Stimulated activated memory B cell treated with anti-CD40 and anti-IgM and Interleukin-4, amounts not matched to agents 10 μg/mL and 1 μg/mL and 100 μg/mL, for 72 hours (primary cell): ENCODE results near the gene NAIF1.
A peak's percentile ranks its signal among the peaks of the same experiment; 100 is the strongest.
"Not testable (repeated sequence)": the region's sequence is repeated elsewhere in the genome, so short reads cannot be mapped to it uniquely, and the experiment has no call there.

Experiments used
- ATAC-seq: fragments of 150-1000 bp; cut with Tn5 transposase; 2 replicates; pipeline ENCODE4 v1.10.0; 2021
- H3K27ac Mint-ChIP-seq: one replicate; pipeline ENCODE4 v1.8.0; 2022; ENCODE audit warnings: mild to moderate bottlenecking, mixed read lengths
- H3K27me3 Mint-ChIP-seq: one replicate; pipeline ENCODE4 v1.8.0; 2022; ENCODE audit warnings: mixed read lengths
- H3K36me3 Mint-ChIP-seq: one replicate; pipeline ENCODE4 v1.8.0; 2022; ENCODE audit warnings: mixed read lengths
- H3K4me1 Mint-ChIP-seq: one replicate; pipeline ENCODE4 v1.8.0; 2022; ENCODE audit warnings: mixed read lengths
- H3K4me3 Mint-ChIP-seq: one replicate; pipeline ENCODE4 v1.8.0; 2022; ENCODE audit warnings: mild to moderate bottlenecking, moderate library complexity, mixed read lengths
- H3K9me3 Mint-ChIP-seq: one replicate; pipeline ENCODE4 v1.8.0; 2022; ENCODE audit warnings: mixed read lengths

The NAIF1 gene

DNA sequence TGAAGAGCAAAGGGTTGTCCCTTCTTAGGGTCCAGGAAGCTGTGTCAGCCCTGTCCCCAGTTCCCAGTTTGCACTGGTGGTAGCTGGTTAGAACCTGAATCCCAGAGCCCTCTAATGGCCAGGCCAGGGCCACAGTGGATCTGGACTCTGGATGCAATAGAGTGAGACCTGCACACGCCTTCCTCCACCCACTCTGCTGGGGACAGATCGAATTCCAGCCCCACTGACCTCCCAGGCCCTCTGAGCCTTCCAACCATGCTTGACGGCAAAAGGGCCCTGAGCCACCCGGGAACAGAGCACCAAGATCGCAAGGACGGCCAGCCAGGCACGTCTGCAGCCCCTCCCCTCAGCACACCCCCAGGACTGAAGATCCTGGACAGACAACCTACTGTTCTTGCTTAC, 23.7 kb downstream of the NAIF1 start:
- H3K4me1 Mint-ChIP-seq, result peaks cover 14% of the 10 kb centered on the region
- no peak for ATAC-seq
- H3K36me3 Mint-ChIP-seq, result no peaks in the 10 kb centered on the region
- no peak overlapping the region for H3K4me3 Mint-ChIP-seq
- H3K9me3 Mint-ChIP-seq, result no peaks in the 10 kb centered on the region
- H3K27me3 Mint-ChIP-seq, result no peaks in the 10 kb centered on the region
- H3K27ac Mint-ChIP-seq, result no peak overlapping the region

DNA sequence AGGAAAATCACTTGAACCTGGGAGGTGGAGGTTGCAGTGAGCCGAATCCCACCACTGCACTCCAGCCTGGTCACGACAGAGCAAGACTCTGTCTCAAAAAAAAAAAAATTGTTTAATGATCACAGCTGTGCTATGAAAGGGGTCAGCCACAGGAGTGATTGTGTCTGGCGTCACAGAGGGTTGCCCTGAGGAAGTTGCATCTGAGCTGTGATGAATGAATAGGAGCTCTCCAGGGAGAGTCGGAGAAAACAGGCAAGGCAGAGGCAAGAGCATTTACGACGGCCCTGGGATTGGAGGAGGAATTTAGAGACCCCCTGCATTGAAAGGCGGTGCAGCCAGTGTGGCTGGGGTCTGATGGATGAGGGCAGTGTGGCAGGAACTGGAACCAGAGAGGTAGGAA, 25.1 kb downstream of the NAIF1 start:
- no peaks in the 10 kb centered on the region for H3K27me3 Mint-ChIP-seq
- H3K4me1 Mint-ChIP-seq, result peaks cover 14% of the 10 kb centered on the region
- H3K27ac Mint-ChIP-seq, result peak overlapping the region; percentile 36
- no peaks in the 10 kb centered on the region for H3K36me3 Mint-ChIP-seq
- no peak overlapping the region for H3K4me3 Mint-ChIP-seq
- no peak for ATAC-seq
- H3K9me3 Mint-ChIP-seq, result no peaks in the 10 kb centered on the region

DNA sequence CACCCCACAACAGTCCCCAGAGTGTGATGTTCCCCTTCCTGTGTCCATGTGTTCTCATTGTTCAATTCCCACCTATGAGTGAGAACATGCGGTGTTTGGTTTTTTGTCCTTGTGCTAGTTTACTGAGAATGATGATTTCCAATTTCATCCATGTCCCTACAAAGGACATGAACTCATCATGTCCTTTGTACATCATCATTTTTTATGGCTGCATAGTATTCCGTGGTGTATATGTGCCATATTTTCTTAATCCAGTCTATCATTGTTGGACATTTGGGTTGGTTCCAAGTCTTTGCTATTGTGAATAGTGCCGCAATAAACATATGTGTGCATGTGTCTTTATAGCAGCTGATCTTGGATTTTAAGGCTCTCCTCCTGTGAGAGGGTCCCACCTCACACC, 26.3 kb downstream of the NAIF1 start:
- not testable (repeated sequence) for H3K4me3 Mint-ChIP-seq

DNA sequence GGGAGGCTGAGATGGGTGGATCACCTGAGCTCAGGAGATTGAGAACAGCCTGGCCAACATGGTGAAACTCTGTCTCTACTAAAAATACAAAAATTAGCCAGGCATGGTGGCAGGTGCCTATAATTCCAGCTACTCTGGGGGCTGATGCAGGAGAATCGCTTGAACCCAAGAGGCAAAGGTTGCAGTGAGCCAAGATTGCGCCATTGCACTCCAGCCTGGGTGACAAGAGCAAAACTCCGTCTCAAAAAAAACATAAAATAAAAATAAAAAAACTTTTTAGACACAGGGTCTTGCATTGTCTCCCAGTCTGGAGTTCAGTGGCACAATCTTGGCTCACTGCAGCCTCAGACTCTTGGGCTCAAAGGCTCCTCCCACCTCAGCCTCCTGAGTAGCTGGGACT, 30.6 kb downstream of the NAIF1 start:
- H3K27me3 Mint-ChIP-seq, H3K9me3 Mint-ChIP-seq, H3K4me3 Mint-ChIP-seq, ATAC-seq, H3K36me3 Mint-ChIP-seq, H3K27ac Mint-ChIP-seq: not testable (repeated sequence)
- peaks cover 28% of the 10 kb centered on the region for H3K4me1 Mint-ChIP-seq

More for the DNA sequence above, 26.3 kb downstream of the NAIF1 start:
- H3K9me3 Mint-ChIP-seq, H3K36me3 Mint-ChIP-seq, H3K27ac Mint-ChIP-seq, H3K27me3 Mint-ChIP-seq, ATAC-seq: not testable (repeated sequence)
- H3K4me1 Mint-ChIP-seq, result peaks cover 14% of the 10 kb centered on the region

DNA sequence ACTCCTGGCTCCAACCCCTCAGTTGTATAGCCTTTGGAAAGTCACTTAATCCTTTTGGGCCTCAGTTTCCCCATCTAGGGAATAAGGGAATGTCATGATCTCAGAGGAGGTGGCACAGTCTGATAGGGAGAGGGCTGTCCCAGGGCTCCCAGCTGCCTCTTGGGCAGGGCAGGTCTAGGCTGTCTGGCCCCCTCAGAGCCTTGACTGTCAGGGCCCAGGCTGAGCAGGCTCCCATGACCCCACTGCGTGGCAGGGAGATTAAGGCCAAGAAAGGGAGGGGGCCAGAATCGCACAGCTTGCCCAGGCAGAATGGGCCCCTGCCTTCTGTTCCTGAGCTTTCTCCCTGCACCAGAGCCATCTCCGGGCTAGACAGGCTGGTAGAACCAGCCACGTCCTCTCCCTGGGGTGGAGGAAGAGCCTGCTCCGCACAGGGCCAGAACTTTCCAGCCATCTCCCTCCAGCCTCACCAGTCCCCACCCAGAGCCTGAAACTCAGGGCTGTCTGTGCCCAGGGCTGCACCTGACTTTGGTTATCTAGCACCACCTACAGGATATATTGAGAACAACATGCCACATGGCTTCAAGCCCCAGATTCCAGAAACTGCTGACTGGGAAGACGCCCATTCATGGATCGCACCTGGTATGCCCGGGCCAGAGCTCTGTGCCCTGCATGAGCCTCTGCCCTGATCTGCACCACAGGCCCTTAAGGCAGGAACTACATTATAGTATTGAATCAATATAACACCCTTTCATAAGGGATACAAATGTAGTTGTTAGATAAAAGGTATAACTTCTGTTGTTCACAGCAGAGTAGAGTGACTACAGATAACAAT, 32.1 kb downstream of the NAIF1 start:
- no peaks in the 10 kb centered on the region for H3K9me3 Mint-ChIP-seq
- ATAC-seq, result peak; percentile 87
- H3K36me3 Mint-ChIP-seq, result no peaks in the 10 kb centered on the region
- H3K27ac Mint-ChIP-seq, result peak overlapping the region; percentile 87
- H3K4me1 Mint-ChIP-seq, result peaks cover 33% of the 10 kb centered on the region
- peak overlapping the region; percentile 21 for H3K4me3 Mint-ChIP-seq
- no peaks in the 10 kb centered on the region for H3K27me3 Mint-ChIP-seq

DNA sequence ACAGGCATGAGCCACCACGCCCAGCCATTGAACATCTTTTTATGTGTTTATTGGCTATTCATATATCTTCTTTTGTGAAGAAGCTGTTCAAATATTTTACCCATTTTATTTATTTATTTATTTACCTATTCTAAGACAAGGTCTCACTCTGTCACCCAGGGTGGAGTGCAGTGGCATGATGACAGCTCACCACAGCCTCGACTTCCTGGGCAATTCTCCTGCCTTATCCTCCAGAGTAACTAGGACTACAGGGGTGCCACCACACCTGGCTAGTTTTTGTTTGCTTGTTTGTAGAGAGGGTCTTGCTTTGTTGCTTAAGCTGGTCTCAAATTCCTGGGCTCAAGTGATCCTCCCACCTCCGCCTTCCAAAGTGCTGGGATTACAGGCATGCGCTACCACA, 33.5 kb downstream of the NAIF1 start:
- Mint-ChIP-seq H3K4me1 (peaks cover 39% of the 10 kb centered on the region), H3K4me3 (no peak overlapping the region), H3K9me3 (no peaks in the 10 kb centered on the region), H3K36me3 (no peaks in the 10 kb centered on the region), H3K27ac (peak overlapping the region; percentile 82), H3K27me3 (no peaks in the 10 kb centered on the region)
- no peak for ATAC-seq

DNA sequence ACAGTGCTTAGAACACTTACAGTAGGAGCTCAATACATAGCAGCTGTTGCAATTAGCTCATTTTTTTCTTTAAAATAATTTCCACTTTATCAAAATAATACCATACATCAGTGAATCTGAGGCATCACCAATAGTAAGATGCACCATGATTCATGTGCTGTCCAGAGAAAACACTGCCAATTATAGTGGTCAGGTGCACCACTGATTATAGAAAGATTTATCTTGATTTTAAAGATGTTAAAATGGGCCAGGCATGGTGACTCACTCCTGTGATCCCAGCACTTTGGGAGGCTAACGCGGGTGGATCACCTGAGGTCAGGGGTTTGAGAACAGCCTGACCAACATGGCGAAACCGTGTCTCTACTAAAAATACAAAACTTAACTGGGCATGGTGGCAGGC, 39.4 kb downstream of the NAIF1 start:
- Mint-ChIP-seq H3K9me3 (no peaks in the 10 kb centered on the region), H3K36me3 (no peaks in the 10 kb centered on the region), H3K4me3 (no peak overlapping the region), H3K27ac (peak overlapping the region; percentile 93), H3K27me3 (no peaks in the 10 kb centered on the region), H3K4me1 (peaks cover 69% of the 10 kb centered on the region)
- no peak for ATAC-seq

DNA sequence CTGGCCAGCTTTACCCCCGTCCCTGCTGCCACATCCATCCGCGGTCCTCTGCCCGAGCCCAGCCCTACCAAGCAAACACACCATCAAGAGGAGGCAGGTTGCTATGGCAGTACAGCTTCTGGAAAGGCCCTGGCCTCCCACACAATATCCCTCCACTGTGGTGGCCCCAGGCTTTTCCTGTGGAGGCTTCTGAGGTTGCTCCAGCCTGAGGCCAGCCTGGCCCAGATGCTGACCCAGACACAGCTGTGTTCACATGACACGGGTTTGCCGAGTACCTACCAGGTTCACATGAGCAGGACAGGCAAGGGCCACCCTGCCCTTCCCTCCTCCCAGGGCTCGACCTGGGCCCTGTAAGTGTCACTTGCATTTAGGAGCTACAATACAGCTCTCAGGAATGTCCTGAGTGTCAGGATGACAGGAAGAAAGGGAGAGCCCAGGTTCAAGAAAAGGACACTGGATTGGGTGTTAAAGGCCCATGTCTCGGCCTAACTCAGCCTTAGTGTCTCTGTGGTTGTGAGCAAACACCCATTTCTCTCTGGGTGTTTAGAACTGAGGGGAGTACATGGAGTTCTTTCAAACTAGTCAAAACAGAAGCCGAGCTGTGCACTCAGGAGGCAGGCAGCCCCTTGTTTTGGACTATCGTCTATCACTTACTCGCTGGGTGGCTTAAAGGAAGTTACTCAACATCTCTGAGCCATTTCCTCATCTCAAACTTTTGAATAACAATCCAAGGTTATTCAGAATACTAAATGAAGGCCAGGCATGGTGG, 40.2 kb downstream of the NAIF1 start:
- ATAC-seq, result peak; percentile 27
- Mint-ChIP-seq H3K4me1 (peaks cover 74% of the 10 kb centered on the region), H3K9me3 (no peaks in the 10 kb centered on the region), H3K27ac (peak overlapping the region; percentile 93), H3K36me3 (no peaks in the 10 kb centered on the region), H3K4me3 (peak overlapping the region; percentile 55), H3K27me3 (no peaks in the 10 kb centered on the region)

DNA sequence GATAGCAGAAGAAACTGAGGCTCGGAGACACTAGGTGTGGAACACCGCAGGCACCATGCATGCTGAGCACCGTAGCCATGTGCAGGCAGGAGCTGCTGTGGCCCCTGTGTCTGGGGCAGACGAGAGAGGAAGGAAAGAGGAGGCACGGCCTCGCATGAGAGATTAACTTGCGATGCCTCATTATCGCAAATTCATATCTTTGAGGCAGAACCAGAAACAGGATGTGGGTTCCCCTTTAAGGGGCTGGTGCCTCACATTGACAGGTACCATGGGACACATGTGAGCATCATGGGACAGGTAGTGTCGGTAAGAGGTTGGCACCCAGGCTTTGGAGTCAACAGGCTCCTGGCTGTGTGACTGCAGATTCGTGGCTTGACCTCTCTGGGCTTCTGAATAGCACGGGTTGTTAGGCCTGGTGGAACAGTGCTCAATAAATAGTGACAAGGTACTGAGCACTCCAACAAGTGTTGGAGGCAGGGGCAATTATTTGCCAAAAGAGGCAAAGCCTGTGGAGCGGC, 40.8 kb downstream of the NAIF1 start:
- Mint-ChIP-seq H3K4me3 (peak overlapping the region; percentile 55), H3K36me3 (no peaks in the 10 kb centered on the region), H3K27me3 (no peaks in the 10 kb centered on the region), H3K27ac (peak overlapping the region; percentile 93), H3K4me1 (peaks cover 78% of the 10 kb centered on the region), H3K9me3 (no peaks in the 10 kb centered on the region)
- ATAC-seq, result peak; percentile 93

DNA sequence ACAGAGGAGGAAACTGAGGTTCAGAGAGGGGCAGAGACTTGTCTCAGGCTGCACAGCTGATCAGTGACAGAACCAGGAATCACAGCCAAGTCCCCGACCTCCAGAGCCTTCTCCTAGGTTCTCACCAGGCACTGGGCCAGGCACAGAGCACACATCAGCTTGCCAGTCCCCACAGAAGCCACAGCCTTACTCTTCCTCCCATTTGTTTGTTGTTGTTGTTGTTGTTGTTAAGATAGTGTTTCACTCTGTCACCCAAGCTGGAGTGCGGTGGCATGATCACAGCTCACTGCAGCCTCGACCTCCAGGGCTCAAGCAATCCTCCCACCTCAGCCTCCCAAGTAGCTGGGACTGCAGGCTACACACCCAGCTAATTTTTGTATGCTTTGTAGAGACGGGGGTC, 41.4 kb downstream of the NAIF1 start:
- H3K36me3 Mint-ChIP-seq, result no peaks in the 10 kb centered on the region
- peak overlapping the region; percentile 55 for H3K4me3 Mint-ChIP-seq
- H3K9me3 Mint-ChIP-seq, result no peaks in the 10 kb centered on the region
- H3K4me1 Mint-ChIP-seq, result peaks cover 78% of the 10 kb centered on the region
- no peaks in the 10 kb centered on the region for H3K27me3 Mint-ChIP-seq
- peak overlapping the region; percentile 93 for H3K27ac Mint-ChIP-seq
- no peak for ATAC-seq

DNA sequence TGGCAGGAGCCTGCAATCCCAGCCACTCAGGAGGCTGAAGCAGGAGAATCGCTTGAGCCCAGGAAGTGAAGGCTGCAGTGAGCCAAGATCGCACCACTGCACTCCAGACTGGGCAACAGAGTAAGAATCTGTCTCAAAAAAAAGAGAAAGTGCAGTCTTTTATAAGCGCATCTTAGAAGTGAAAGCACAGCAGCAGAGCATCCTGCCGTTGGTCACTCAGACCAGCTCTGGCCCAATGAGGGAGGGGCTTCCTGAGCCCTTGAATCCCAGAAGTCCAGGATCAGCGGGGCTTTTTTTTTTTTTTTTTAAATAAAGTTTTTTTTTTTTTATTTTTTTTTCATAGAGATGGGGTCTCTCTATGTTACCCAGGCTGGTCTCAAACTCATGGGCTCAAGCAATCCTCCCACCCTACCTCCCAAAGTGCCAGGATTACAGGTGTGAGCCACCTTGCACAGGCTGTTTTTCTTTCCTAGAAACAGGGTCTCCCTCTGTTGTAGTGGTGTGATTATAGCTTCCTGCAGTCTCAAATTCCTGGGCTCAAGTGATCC, 42.3 kb downstream of the NAIF1 start:
- Mint-ChIP-seq H3K4me1 (peaks cover 78% of the 10 kb centered on the region), H3K9me3 (no peaks in the 10 kb centered on the region), H3K4me3 (no peak overlapping the region), H3K27ac (peak overlapping the region; percentile 93), H3K36me3 (no peaks in the 10 kb centered on the region), H3K27me3 (no peaks in the 10 kb centered on the region)
- ATAC-seq, result no peak

DNA sequence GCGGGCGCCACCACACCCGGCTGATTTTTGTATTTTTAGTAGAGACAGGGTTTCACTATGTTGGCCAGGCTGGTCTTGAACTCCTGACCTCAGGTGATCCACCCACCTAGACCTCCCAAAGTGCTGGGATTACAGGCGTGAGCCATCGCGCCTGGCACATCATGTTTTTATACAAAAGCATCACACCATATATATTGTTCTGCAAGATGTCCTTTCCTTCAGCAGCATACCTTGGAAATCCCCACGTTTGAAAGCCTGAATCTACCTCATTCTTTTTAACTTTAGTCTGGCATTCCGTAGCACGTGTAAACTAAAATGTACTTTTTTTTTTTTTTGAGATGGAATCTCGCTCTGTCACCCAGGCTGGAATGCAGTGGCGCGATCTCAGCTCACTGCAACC, 43.4 kb downstream of the NAIF1 start:
- Mint-ChIP-seq H3K4me1 (peaks cover 73% of the 10 kb centered on the region), H3K27ac (peak overlapping the region; percentile 68)
- not testable (repeated sequence) for H3K4me3 Mint-ChIP-seq, H3K9me3 Mint-ChIP-seq, H3K36me3 Mint-ChIP-seq, H3K27me3 Mint-ChIP-seq, ATAC-seq

DNA sequence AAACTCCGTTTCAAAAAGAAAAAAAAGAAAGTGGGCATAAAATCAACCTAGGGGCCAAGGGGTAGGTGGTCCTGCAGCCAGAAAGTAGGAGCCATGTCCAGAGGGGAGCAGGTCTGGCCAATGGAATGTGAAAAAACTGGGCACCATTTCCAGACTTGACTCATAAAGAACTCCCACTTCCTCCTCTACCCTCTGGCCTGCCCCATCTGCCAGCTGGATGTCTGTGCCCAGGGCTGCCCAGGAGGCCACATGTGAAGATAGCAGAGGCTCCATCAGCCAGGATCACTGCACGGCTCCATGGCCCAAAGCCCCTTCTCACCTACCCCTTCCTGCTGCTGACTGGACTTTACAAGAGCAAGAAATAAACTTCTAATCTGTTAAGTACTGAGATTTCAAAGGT, 44.2 kb downstream of the NAIF1 start:
- no peaks in the 10 kb centered on the region for H3K36me3 Mint-ChIP-seq
- H3K27ac Mint-ChIP-seq, result peak overlapping the region; percentile 68
- peaks cover 65% of the 10 kb centered on the region for H3K4me1 Mint-ChIP-seq
- no peaks in the 10 kb centered on the region for H3K9me3 Mint-ChIP-seq
- H3K27me3 Mint-ChIP-seq, result no peaks in the 10 kb centered on the region
- H3K4me3 Mint-ChIP-seq, result no peak overlapping the region
- no peak for ATAC-seq

DNA sequence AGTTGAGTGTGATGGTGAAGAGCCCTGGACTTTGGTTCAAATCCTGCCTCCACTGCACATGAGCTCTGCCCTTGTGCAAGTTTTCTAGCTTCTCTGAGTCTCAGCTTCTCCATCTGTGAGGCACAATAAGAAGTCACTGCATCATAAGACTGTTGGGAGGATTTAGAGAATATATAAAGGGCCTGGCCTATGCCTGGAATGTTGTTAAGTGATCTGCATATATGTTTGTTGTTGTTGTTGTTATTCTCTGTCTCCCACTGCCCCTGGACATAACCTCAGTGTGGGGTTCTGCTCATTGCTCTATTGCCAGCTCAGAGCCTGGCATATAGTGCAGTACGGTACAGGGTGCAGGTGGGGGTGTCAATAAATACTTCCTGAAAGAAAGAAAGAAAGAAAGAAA, 46.0 kb downstream of the NAIF1 start:
- no peaks in the 10 kb centered on the region for H3K36me3 Mint-ChIP-seq
- peaks cover 52% of the 10 kb centered on the region for H3K4me1 Mint-ChIP-seq
- ATAC-seq, result no peak
- no peak overlapping the region for H3K4me3 Mint-ChIP-seq
- no peaks in the 10 kb centered on the region for H3K27me3 Mint-ChIP-seq
- H3K27ac Mint-ChIP-seq, result peak overlapping the region; percentile 68
- no peaks in the 10 kb centered on the region for H3K9me3 Mint-ChIP-seq

DNA sequence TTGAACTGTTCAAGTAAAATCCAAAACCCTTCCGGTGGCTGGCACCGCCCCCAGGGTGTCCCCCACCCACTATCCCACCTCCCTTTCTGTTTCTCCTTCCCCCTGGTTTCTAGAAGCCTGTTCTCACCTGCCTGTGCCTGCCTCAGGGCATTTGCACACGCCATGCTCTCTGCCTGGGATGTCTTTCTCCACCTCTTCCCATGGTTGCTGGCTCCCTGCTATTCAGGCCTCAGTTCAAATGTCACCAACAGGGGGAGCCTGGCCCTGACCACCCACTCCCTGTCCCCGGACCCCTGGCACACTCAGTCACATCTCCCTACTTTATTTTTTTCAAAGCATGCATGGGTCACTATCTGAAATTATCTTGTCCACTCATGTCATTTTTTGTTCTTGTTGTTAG, 46.4 kb downstream of the NAIF1 start:
- peak overlapping the region; percentile 68 for H3K27ac Mint-ChIP-seq
- H3K4me3 Mint-ChIP-seq, result no peak overlapping the region
- H3K36me3 Mint-ChIP-seq, result no peaks in the 10 kb centered on the region
- ATAC-seq, result no peak
- H3K9me3 Mint-ChIP-seq, result no peaks in the 10 kb centered on the region
- peaks cover 47% of the 10 kb centered on the region for H3K4me1 Mint-ChIP-seq
- H3K27me3 Mint-ChIP-seq, result no peaks in the 10 kb centered on the region
